Activated CD4-positive, CD25-positive, alpha-beta regulatory T cell treated with anti-CD3 and anti-CD28 coated beads, Interleukin-2, amount 50 U/mL, for 16 hours (primary cell): ENCODE data around the gene DHDDS.
A peak's percentile ranks its signal among the peaks of the same experiment; 100 is the strongest.
"Not testable (repeated sequence)": the region's sequence is repeated elsewhere in the genome, so short reads cannot be mapped to it uniquely, and the experiment has no call there.

Source experiments
- DNase-seq: peaks from one replicate; pipeline ENCODE4 v3.0.0-alpha.2; 2020; ENCODE audit warnings: low read depth, low spot score

The DHDDS gene

GRCh38 chr1:26431979-26432695, at the start of gene DHDDS:
Gene DHDDS (plus strand): TSS chr1:26432321. CDS start chr1:26432946, 625 bp downstream.
- DNase-seq = peak; percentile 97

GRCh38 chr1:26384076-26384475, 48.0 kb upstream of the DHDDS start:
- DNase-seq = no peak

- DNase-seq = not testable (repeated sequence)
Observed at GRCh38 chr1:26385063-26385462, 47.1 kb upstream of the DHDDS start.

- no peak for DNase-seq
Observed at GRCh38 chr1:26387447-26387846, 44.7 kb upstream of the DHDDS start.

- no peak for DNase-seq
Observed at GRCh38 chr1:26388791-26389445, 43.2 kb upstream of the DHDDS start.

GRCh38 chr1:26389604-26390247, 42.4 kb upstream of the DHDDS start:
- DNase-seq = no peak

GRCh38 chr1:26391450-26391849, 40.7 kb upstream of the DHDDS start:
- DNase-seq = no peak

GRCh38 chr1:26395754-26396153, 36.4 kb upstream of the DHDDS start:
- no peak for DNase-seq

- no peak for DNase-seq
Observed at GRCh38 chr1:26399034-26399433, 33.1 kb upstream of the DHDDS start.

GRCh38 chr1:26401891-26402290, 30.2 kb upstream of the DHDDS start:
- DNase-seq = no peak

GRCh38 chr1:26403656-26404055, 28.5 kb upstream of the DHDDS start:
- DNase-seq = no peak

- no peak for DNase-seq
Observed at GRCh38 chr1:26404641-26405040, 27.5 kb upstream of the DHDDS start.

- DNase-seq = no peak
Observed at GRCh38 chr1:26405281-26405915, 26.7 kb upstream of the DHDDS start.

- DNase-seq = peak; percentile 62
Observed at GRCh38 chr1:26408604-26409003, 23.5 kb upstream of the DHDDS start.

GRCh38 chr1:26409191-26409807, 22.8 kb upstream of the DHDDS start:
- DNase-seq = no peak

- no peak for DNase-seq
Observed at GRCh38 chr1:26410706-26411623, 21.2 kb upstream of the DHDDS start, which contains the start of gene LIN28A. Gene LIN28A (plus strand): TSS chr1:26410817. CDS start chr1:26410892, 75 bp downstream.

- no peak for DNase-seq
Observed at GRCh38 chr1:26411624-26412074, 20.5 kb upstream of the DHDDS start.

GRCh38 chr1:26412180-26412840, 19.8 kb upstream of the DHDDS start:
- no peak for DNase-seq

- no peak for DNase-seq
Observed at GRCh38 chr1:26413031-26413430, 19.1 kb upstream of the DHDDS start.
